Activated B cell treated with CpG ODN at 0.5 μM for 24 hours (primary cell): ENCODE results near the gene SMARCC1. TPM values are rescaled to one million over a fixed set of nuclear protein-coding genes. Genes with fewer than 3 reads are reported as not detected.

Experiments used
- ATAC-seq: fragments of 200-7000 bp; cut with Tn5 transposase; one replicate; pipeline ENCODE4 v1.10.0; 2021; ENCODE audit warnings: low read depth, mild to moderate bottlenecking, moderate library complexity
- CTCF ChIA-PET: fragments of 350-600 bp; sonication (Branson Sonifier 250); formaldehyde crosslinking; loops from one replicate; lab custom pipeline; 2021; ENCODE audit warnings: antibody characterized with exemption; lab: Charles Lee
- POLR2A ChIA-PET: fragments of 350-600 bp; sonication (Branson Sonifier 250); formaldehyde crosslinking; loops from one replicate; lab custom pipeline; 2021; ENCODE audit warnings: antibody characterized with exemption; lab: Charles Lee
- DNase-seq: peaks from one replicate; pipeline ENCODE4 v3.0.0; 2022
- H3K27ac Mint-ChIP-seq: one replicate; pipeline ENCODE4 v1.8.0; 2020; ENCODE audit warnings: mixed read lengths
- H3K27me3 Mint-ChIP-seq: one replicate; pipeline ENCODE4 v1.8.0; 2021; ENCODE audit warnings: mixed read lengths
- H3K36me3 Mint-ChIP-seq: one replicate; pipeline ENCODE4 v1.8.0; 2021; ENCODE audit warnings: low read depth, mixed read lengths
- H3K4me1 Mint-ChIP-seq: one replicate; pipeline ENCODE4 v1.8.0; 2021; ENCODE audit warnings: mixed read lengths
- H3K4me3 Mint-ChIP-seq: one replicate; pipeline ENCODE4 v1.8.0; 2020; ENCODE audit warnings: mild to moderate bottlenecking, mixed read lengths
- H3K9me3 Mint-ChIP-seq: one replicate; pipeline ENCODE4 v1.8.0; 2020; ENCODE audit warnings: mixed read lengths
- CTCF ChIP-seq: fragments of 200-600 bp; IDR thresholded peaks from one replicate; pipeline ENCODE4 v1.8.0; 2022; ENCODE audit warnings: antibody characterized with exemption, mild to moderate bottlenecking
- intact Hi-C: fragments of 100-400 bp; cut with micrococcal nuclease; formaldehyde crosslinking; loops from one replicate; pipeline ENCODE4 v1.15.1; 2024
- total RNA-seq: library from RNA; stranded (reverse); gene quantifications from 2 replicates; pipeline ENCODE4 v1.2.3, GENCODE V29; 2022

SMARCC1 gene
- total RNA-seq, 1 donor from 2014 or later, result 136 TPM

GRCh38 chr3:47580481-47580880 is 201.2 kb downstream of the SMARCC1 start:
- H3K36me3 Mint-ChIP-seq, result peaks cover 5% of the 10 kb centered on the region
- ChIA-PET POLR2A (interaction anchor here (0.6 kb wide), 1 partner anchor 918 kb away, joined by 5 read pairs; no protein-coding TSS in a partner anchor), CTCF (no interaction called here)
- H3K27ac Mint-ChIP-seq, result no peak overlapping the region
- peaks cover 12% of the 10 kb centered on the region for H3K27me3 Mint-ChIP-seq
- no peaks in the 10 kb centered on the region for H3K9me3 Mint-ChIP-seq
- no peak for TF ChIP-seq CTCF
- ATAC-seq, result no peak
- DNase-seq, result no peak
- intact Hi-C loops, result no loop called here
- no peak overlapping the region for H3K4me3 Mint-ChIP-seq
- H3K4me1 Mint-ChIP-seq, result peaks cover 2% of the 10 kb centered on the region

GRCh38 chr3:47579875-47580274 is 201.8 kb downstream of the SMARCC1 start:
- POLR2A ChIA-PET, result no interaction called here
- H3K4me1 Mint-ChIP-seq, result peaks cover 2% of the 10 kb centered on the region
- no peaks in the 10 kb centered on the region for H3K36me3 Mint-ChIP-seq
- intact Hi-C loops, result no loop called here
- no peaks in the 10 kb centered on the region for H3K9me3 Mint-ChIP-seq
- CTCF ChIA-PET, result no interaction called here
- peaks cover 15% of the 10 kb centered on the region for H3K27me3 Mint-ChIP-seq
- DNase-seq, result no peak
- no peak overlapping the region for H3K27ac Mint-ChIP-seq
- ATAC-seq, result no peak
- no peak for TF ChIP-seq CTCF
- H3K4me3 Mint-ChIP-seq, result peak overlapping the region; percentile 63

DNA sequence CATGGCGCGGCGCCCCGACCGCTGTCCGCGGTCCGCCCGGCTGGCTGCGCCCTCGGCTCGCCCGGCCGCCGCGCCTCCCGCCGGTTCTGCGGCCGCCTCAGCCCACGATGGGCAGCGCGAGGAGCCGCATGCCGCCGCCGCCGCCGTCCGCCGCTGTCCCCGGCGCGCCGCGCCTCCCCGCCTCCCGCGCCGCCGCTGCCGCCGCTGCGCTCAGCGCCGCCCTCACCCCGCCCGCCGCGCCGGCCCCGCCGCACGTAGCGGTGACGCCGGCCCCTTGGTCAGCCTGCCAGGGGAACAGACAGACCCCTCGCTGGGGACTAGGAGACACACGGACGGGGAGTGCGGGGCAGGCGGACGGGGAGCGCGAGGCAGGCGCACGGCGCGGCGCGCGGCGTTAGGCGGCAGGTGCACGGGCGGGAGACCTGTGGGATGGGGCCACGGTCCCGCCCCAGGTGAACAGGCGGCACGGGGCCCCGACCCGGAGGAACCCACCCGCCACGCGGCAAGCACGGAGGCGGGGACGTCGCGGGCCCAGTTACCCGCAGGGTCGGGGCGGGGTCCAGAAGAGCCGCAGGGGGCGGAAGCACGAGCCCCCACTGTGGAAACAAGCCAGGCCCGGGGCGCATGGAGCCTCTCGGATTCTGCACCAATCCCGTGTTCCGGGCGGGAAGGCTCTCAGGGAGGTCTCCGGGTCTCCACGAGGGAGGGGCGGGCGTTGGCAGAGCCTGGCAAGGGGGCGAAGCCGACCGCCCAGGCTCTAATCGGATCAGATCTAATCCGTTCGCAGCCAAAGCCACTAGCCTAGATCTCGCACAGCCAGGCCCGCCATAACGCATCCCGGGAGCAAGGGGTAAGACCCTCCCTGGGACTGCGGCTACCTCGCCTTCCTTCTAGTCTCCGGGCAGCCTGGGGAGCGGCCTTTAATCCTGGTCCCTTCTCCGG is 202.7 kb downstream of the SMARCC1 start, which contains the start of gene CSPG5:
Gene CSPG5, minus strand, starts transcription at position 175 of the 942 bp plus-strand sequence. Its CDS starts 172 bp downstream, at position 3.
- TF ChIP-seq CTCF, result no peak
- Mint-ChIP-seq H3K4me3 (peak within 1 kb of the TSS; percentile 73), H3K4me1 (peaks cover 2% of the 10 kb centered on the region), H3K27me3 (peaks cover 18% of the 10 kb centered on the region), H3K27ac (no peak within 1 kb of the TSS), H3K9me3 (no peaks in the 10 kb centered on the region), H3K36me3 (no peaks in the 10 kb centered on the region)
- intact Hi-C loops, result no loop called here
- ChIA-PET CTCF (no interaction called here), POLR2A (interaction anchor here (0.6 kb wide), 1 partner anchor 1236 kb away, joined by 4 read pairs; no protein-coding TSS in a partner anchor)
- peak; percentile 46 for DNase-seq
- peak; percentile 51 for ATAC-seq

DNA sequence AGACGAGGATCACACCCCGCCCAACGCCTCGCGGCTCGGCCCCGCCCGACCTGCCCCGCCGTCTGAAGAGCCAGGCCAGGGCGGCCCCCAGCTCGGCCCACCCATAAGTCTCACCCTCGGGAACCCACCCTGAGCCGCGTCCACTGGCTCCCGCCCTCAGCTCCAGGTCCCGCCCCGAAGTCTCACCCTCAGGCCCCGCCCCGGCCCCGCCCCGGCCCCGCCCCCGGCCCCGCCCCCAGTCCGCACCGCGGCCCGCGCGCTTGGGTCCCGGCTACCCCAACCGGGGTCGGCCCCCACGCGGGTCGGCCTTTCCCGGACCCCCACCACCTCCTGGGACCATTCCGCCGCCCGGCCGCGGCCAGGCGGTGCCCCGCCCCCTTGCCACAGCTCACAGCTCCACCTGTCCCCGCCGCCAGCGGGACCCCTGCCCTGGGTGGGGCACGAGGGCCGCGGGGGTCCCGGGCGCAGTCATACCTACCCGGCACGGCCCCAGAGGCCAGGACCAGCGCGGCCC is 203.5 kb downstream of the SMARCC1 start:
- Mint-ChIP-seq H3K27ac (no peak overlapping the region), H3K27me3 (peaks cover 24% of the 10 kb centered on the region), H3K4me3 (peak overlapping the region; percentile 73), H3K4me1 (peaks cover 2% of the 10 kb centered on the region), H3K36me3 (no peaks in the 10 kb centered on the region), H3K9me3 (no peaks in the 10 kb centered on the region)
- DNase-seq, result peak; percentile 51
- no peak for TF ChIP-seq CTCF
- ATAC-seq, result peak; percentile 83
- POLR2A ChIA-PET, result interaction anchor here (0.6 to 0.8 kb wide), 2 partner anchors 102 to 1237 kb away, joined by 3 to 4 read pairs; partner anchors contain the start of gene SCAP
- CTCF ChIA-PET, result no interaction called here
- intact Hi-C loops, result no loop called here
